ENCODE data around the gene GATAD1.
"Not testable (repeated sequence)": the region's sequence is repeated elsewhere in the genome, so short reads cannot be mapped to it uniquely, and the experiment has no call there.

The GATAD1 gene, protein sequence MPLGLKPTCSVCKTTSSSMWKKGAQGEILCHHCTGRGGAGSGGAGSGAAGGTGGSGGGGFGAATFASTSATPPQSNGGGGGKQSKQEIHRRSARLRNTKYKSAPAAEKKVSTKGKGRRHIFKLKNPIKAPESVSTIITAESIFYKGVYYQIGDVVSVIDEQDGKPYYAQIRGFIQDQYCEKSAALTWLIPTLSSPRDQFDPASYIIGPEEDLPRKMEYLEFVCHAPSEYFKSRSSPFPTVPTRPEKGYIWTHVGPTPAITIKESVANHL

GRCh38 chr7:92447345-92448204, at the start of gene GATAD1:
GATAD1 (plus strand) TSS chr7:92447482; CDS start chr7:92447730, 248 bp downstream.
- no peaks in the 10 kb centered on the region for H3K27me3 ChIP-seq (ENCODE audit: control insufficient read depth, insufficient read depth, low read length)
- peaks cover 11% of the 10 kb centered on the region; the same call in 1 of the 2 replicates for H3K4me1 ChIP-seq (ENCODE audit: control insufficient read depth, insufficient read depth, low read length)
- H3K36me3 ChIP-seq (ENCODE audit: control insufficient read depth, insufficient read depth, low read length) = peaks cover 40% of the 10 kb centered on the region
- H3K9me3 ChIP-seq (ENCODE audit: control insufficient read depth, insufficient read depth, low read length) = no peaks in the 10 kb centered on the region
- peak within 1 kb of the TSS; percentile 97 for H3K9ac ChIP-seq (ENCODE audit: low read depth, low read length)
- H3K27ac ChIP-seq (ENCODE audit: low read depth, low read length) = peak within 1 kb of the TSS; percentile 95
- peak within 1 kb of the TSS; percentile 95 for H3K4me3 ChIP-seq (ENCODE audit: low read depth, low read length)

GRCh38 chr7:92397542-92397941, 49.7 kb upstream of the GATAD1 start:
- Histone ChIP-seq H3K9ac (ENCODE audit: low read depth, low read length) (no peak overlapping the region), H3K36me3 (ENCODE audit: control insufficient read depth, insufficient read depth, low read length) (peaks cover 46% of the 10 kb centered on the region), H3K4me1 (ENCODE audit: control insufficient read depth, insufficient read depth, low read length) (no peaks in the 10 kb centered on the region), H3K27ac (ENCODE audit: low read depth, low read length) (no peak overlapping the region), H3K9me3 (ENCODE audit: control insufficient read depth, insufficient read depth, low read length) (no peaks in the 10 kb centered on the region), H3K4me3 (ENCODE audit: low read depth, low read length) (no peak overlapping the region), H3K27me3 (ENCODE audit: control insufficient read depth, insufficient read depth, low read length) (no peaks in the 10 kb centered on the region)

DNA sequence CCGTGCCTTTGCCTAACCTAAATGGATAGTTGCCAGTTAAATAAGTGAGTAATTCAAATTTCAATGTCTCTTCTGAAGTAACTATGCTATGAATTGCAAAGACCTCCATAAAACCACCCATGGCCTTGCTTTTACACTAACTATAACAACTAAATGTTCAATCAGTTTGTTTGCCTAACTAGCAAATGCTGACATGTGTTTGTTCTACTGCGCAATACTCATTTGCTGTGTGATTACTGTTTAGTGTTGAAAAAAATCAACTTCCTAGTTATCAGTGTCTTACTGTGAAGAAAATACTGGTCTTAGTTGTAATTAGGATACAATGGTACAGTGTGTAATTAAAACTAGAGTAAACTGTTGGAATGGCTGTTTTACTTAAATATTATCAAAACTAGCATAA, 47.3 kb upstream of the GATAD1 start:
- H3K4me3 ChIP-seq (ENCODE audit: low read depth, low read length) = no peak overlapping the region
- no peaks in the 10 kb centered on the region for H3K27me3 ChIP-seq (ENCODE audit: control insufficient read depth, insufficient read depth, low read length)
- H3K4me1 ChIP-seq (ENCODE audit: control insufficient read depth, insufficient read depth, low read length) = no peaks in the 10 kb centered on the region
- no peak overlapping the region for H3K27ac ChIP-seq (ENCODE audit: low read depth, low read length)
- H3K9ac ChIP-seq (ENCODE audit: low read depth, low read length) = no peak overlapping the region
- H3K9me3 ChIP-seq (ENCODE audit: control insufficient read depth, insufficient read depth, low read length) = no peaks in the 10 kb centered on the region
- H3K36me3 ChIP-seq (ENCODE audit: control insufficient read depth, insufficient read depth, low read length) = peaks cover 43% of the 10 kb centered on the region

- Histone ChIP-seq H3K27me3 (ENCODE audit: control insufficient read depth, insufficient read depth, low read length) (no peaks in the 10 kb centered on the region), H3K9ac (ENCODE audit: low read depth, low read length) (no peak overlapping the region), H3K4me1 (ENCODE audit: control insufficient read depth, insufficient read depth, low read length) (no peaks in the 10 kb centered on the region), H3K9me3 (ENCODE audit: control insufficient read depth, insufficient read depth, low read length) (no peaks in the 10 kb centered on the region), H3K36me3 (ENCODE audit: control insufficient read depth, insufficient read depth, low read length) (peaks cover 24% of the 10 kb centered on the region), H3K4me3 (ENCODE audit: low read depth, low read length) (no peak overlapping the region), H3K27ac (ENCODE audit: low read depth, low read length) (peak overlapping the region; percentile 3)
These were observed 44.1 kb upstream of the GATAD1 start for GRCh38 chr7:92402920-92403759.

DNA sequence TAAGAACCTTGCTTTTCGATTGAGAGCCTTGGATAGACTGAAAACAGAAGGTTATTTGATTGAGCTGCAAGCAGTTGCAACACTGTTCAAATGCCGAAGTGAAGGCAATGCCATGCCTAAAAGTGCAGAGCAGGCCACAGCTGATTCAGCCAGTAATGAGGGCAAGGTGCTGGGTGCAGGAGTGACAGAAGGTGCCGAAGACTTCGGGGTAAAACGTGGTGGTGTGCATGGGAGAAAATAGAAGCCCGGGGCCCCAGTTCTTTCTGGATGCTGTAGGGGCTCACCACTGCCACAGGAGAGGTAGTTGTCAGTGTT, 43.6 kb upstream of the GATAD1 start:
- Histone ChIP-seq H3K27ac (ENCODE audit: low read depth, low read length) (no peak overlapping the region), H3K9me3 (ENCODE audit: control insufficient read depth, insufficient read depth, low read length) (no peaks in the 10 kb centered on the region), H3K27me3 (ENCODE audit: control insufficient read depth, insufficient read depth, low read length) (no peaks in the 10 kb centered on the region), H3K4me3 (ENCODE audit: low read depth, low read length) (no peak overlapping the region), H3K9ac (ENCODE audit: low read depth, low read length) (no peak overlapping the region), H3K4me1 (ENCODE audit: control insufficient read depth, insufficient read depth, low read length) (no peaks in the 10 kb centered on the region), H3K36me3 (ENCODE audit: control insufficient read depth, insufficient read depth, low read length) (peaks cover 18% of the 10 kb centered on the region)

DNA sequence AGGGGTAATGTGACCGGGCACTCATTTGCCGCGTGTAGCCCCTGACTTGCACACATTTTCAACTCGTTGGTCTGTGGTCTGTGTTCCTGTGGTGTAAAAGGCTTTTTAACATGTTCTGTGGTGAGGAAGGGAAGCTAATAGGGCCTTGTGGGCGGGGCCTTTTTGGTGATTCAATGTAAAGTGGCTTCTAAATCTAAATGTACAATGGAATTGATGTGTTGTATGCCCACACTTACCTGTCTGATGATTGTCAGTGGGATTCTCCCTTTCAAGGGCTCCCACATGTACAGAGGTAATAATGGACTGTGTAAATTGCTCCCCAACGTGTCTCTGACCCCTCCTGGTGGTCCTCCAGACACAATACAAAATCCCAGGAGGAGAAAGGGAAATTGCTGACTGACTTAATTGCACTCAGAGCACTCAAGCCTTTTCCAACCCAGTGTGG, 43.1 kb upstream of the GATAD1 start:
- Histone ChIP-seq H3K36me3 (ENCODE audit: control insufficient read depth, insufficient read depth, low read length) (peaks cover 14% of the 10 kb centered on the region), H3K4me1 (ENCODE audit: control insufficient read depth, insufficient read depth, low read length) (no peaks in the 10 kb centered on the region), H3K9me3 (ENCODE audit: control insufficient read depth, insufficient read depth, low read length) (no peaks in the 10 kb centered on the region), H3K27ac (ENCODE audit: low read depth, low read length) (no peak overlapping the region), H3K27me3 (ENCODE audit: control insufficient read depth, insufficient read depth, low read length) (no peaks in the 10 kb centered on the region), H3K4me3 (ENCODE audit: low read depth, low read length) (no peak overlapping the region), H3K9ac (ENCODE audit: low read depth, low read length) (no peak overlapping the region)

- no peak overlapping the region for H3K4me3 ChIP-seq (ENCODE audit: low read depth, low read length)
- no peak overlapping the region for H3K27ac ChIP-seq (ENCODE audit: low read depth, low read length)
- no peaks in the 10 kb centered on the region for H3K4me1 ChIP-seq (ENCODE audit: control insufficient read depth, insufficient read depth, low read length)
- H3K27me3 ChIP-seq (ENCODE audit: control insufficient read depth, insufficient read depth, low read length) = no peaks in the 10 kb centered on the region
- no peaks in the 10 kb centered on the region for H3K9me3 ChIP-seq (ENCODE audit: control insufficient read depth, insufficient read depth, low read length)
- no peak overlapping the region for H3K9ac ChIP-seq (ENCODE audit: low read depth, low read length)
- no peaks in the 10 kb centered on the region for H3K36me3 ChIP-seq (ENCODE audit: control insufficient read depth, insufficient read depth, low read length)
These were observed 37.9 kb upstream of the GATAD1 start for GRCh38 chr7:92409357-92409756.

GRCh38 chr7:92410162-92410561, 37.1 kb upstream of the GATAD1 start:
- H3K4me3 ChIP-seq (ENCODE audit: low read depth, low read length); H3K9ac ChIP-seq (ENCODE audit: low read depth, low read length); H3K9me3 ChIP-seq (ENCODE audit: control insufficient read depth, insufficient read depth, low read length); H3K36me3 ChIP-seq (ENCODE audit: control insufficient read depth, insufficient read depth, low read length); H3K4me1 ChIP-seq (ENCODE audit: control insufficient read depth, insufficient read depth, low read length); H3K27ac ChIP-seq (ENCODE audit: low read depth, low read length); H3K27me3 ChIP-seq (ENCODE audit: control insufficient read depth, insufficient read depth, low read length): not testable (repeated sequence)

DNA sequence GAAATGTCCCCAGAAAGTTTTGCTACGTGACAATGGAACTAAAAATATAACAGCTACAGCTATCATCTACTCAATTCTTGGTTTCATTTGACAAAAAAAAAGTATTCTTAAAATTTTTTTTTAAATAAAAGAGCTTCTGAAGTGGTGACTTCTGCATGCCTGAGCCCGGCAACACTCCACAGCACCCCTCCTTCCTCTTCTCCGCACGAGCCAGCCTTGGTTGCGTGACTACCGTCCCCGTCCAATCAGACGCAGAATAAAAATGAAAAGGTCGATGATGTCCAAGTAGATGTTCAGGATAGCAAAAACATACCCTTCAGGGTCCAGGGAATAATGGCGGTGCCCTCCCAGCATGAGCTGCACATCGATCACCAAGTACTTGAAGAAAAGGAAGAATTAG, 34.5 kb upstream of the GATAD1 start:
- H3K4me3 ChIP-seq (ENCODE audit: low read depth, low read length) = no peak overlapping the region
- H3K4me1 ChIP-seq (ENCODE audit: control insufficient read depth, insufficient read depth, low read length) = no peaks in the 10 kb centered on the region
- H3K27ac ChIP-seq (ENCODE audit: low read depth, low read length) = no peak overlapping the region
- H3K27me3 ChIP-seq (ENCODE audit: control insufficient read depth, insufficient read depth, low read length) = no peaks in the 10 kb centered on the region
- H3K9me3 ChIP-seq (ENCODE audit: control insufficient read depth, insufficient read depth, low read length) = no peaks in the 10 kb centered on the region
- H3K9ac ChIP-seq (ENCODE audit: low read depth, low read length) = no peak overlapping the region
- H3K36me3 ChIP-seq (ENCODE audit: control insufficient read depth, insufficient read depth, low read length) = no peaks in the 10 kb centered on the region

GRCh38 chr7:92413550-92413949, 33.7 kb upstream of the GATAD1 start:
- no peaks in the 10 kb centered on the region for H3K27me3 ChIP-seq (ENCODE audit: control insufficient read depth, insufficient read depth, low read length)
- no peaks in the 10 kb centered on the region for H3K4me1 ChIP-seq (ENCODE audit: control insufficient read depth, insufficient read depth, low read length)

More at GRCh38 chr7:92413550-92413949, 33.7 kb upstream of the GATAD1 start:
- Histone ChIP-seq H3K36me3 (ENCODE audit: control insufficient read depth, insufficient read depth, low read length) (no peaks in the 10 kb centered on the region), H3K27ac (ENCODE audit: low read depth, low read length) (no peak overlapping the region), H3K9ac (ENCODE audit: low read depth, low read length) (no peak overlapping the region), H3K4me3 (ENCODE audit: low read depth, low read length) (no peak overlapping the region), H3K9me3 (ENCODE audit: control insufficient read depth, insufficient read depth, low read length) (no peaks in the 10 kb centered on the region)
